K562 (cell line): ENCODE data around the gene TMEM200B. TPM values are rescaled to one million over a fixed set of nuclear protein-coding genes. Genes with fewer than 3 reads are reported as not detected.

Source experiments
- ASH1L ChIP-seq: fragments of 450-650 bp; IDR thresholded peaks from 2 replicates; pipeline ENCODE4 v1.6.1; 2018; ENCODE audit warnings: borderline replicate concordance, mild to moderate bottlenecking, low read depth; ENCODE audit not compliant: partially characterized antibody
- CC2D1A ChIP-seq: fragments of 450-650 bp; IDR thresholded peaks from 2 replicates; pipeline ENCODE4 v1.6.1; 2017; ENCODE audit warnings: mild to moderate bottlenecking
- CEBPB ChIP-seq: fragments of 450-650 bp; IDR thresholded peaks from 2 replicates; pipeline ENCODE4 v1.6.1; 2016; ENCODE audit warnings: missing genetic modification characterization, missing compliant biosample characterization
- CHCHD3 ChIP-seq: fragments of 250-450 bp; sonication (Bioruptor Pico); IDR thresholded peaks from 2 replicates; pipeline ENCODE4 v2.1.2; 2022; ENCODE audit warnings: mild to moderate bottlenecking
- DDX20 ChIP-seq: fragments of 450-650 bp; IDR thresholded peaks from 2 replicates; pipeline ENCODE4 v1.6.1; 2016; ENCODE audit warnings: missing genetic modification characterization, low read depth, mild to moderate bottlenecking, missing compliant biosample characterization, moderate library complexity
- HMG20B ChIP-seq: fragments of 250-450 bp; sonication (Bioruptor Pico); IDR thresholded peaks from 2 replicates; pipeline ENCODE4 v1.5.0; 2021; ENCODE audit warnings: mild to moderate bottlenecking
- HSF4 ChIP-seq: fragments of 250-450 bp; sonication (Bioruptor Pico); IDR thresholded peaks from 2 replicates; pipeline ENCODE4 v2.1.2; 2022; ENCODE audit warnings: mild to moderate bottlenecking, moderate library complexity, borderline replicate concordance
- KAT7 ChIP-seq: sonication (generic); formaldehyde crosslinking; IDR thresholded peaks from 2 replicates; pipeline ENCODE4 v1.8.0; 2022; ENCODE audit warnings: missing genetic modification reagents, mild to moderate bottlenecking, borderline replicate concordance
- MYNN ChIP-seq, 2 experiments: sonication (generic); formaldehyde crosslinking in 1 of 2; IDR thresholded peaks; 2 replicates each; pipeline versions ENCODE4 v1.5.0 to v1.6.1; 2016 to 2020; ENCODE audit warnings: antibody characterized with exemption in 1 of 2, missing genetic modification reagents in 1 of 2
- NR4A1 ChIP-seq, 2 experiments: fragments of 250-450 bp in 1 of 2; fragments of 450-650 bp in 1 of 2; sonication (Bioruptor Pico) in 1 of 2; IDR thresholded peaks; 2 replicates each; pipeline versions ENCODE4 v1.4.0 to v1.6.1; 2016 to 2020; ENCODE audit warnings: mild to moderate bottlenecking in 2 of 2, missing compliant biosample characterization in 1 of 2, missing genetic modification characterization in 1 of 2, moderate library complexity in 1 of 2
- PRPF4 ChIP-seq: fragments of 200-400 bp; formaldehyde crosslinking; IDR thresholded peaks from one replicate; pipeline ENCODE4 v1.6.1; 2017; ENCODE audit warnings: low read length, low read depth, mild to moderate bottlenecking; ENCODE audit not compliant: insufficient read depth, poor library complexity, severe bottlenecking
- SETDB1 ChIP-seq: IDR thresholded peaks from one replicate; pipeline ENCODE4 v1.6.1; 2012; ENCODE audit warnings: low read length, control low read depth, inconsistent platforms
- SMARCC2 ChIP-seq: fragments of 450-650 bp; IDR thresholded peaks from 2 replicates; pipeline ENCODE4 v1.6.1; 2017; ENCODE audit warnings: antibody characterized with exemption, moderate library complexity, mild to moderate bottlenecking, low read depth
- SP1 ChIP-seq: sonication (generic); formaldehyde crosslinking; IDR thresholded peaks from 2 replicates; pipeline ENCODE4 v1.8.1; 2022; ENCODE audit warnings: mild to moderate bottlenecking, missing genetic modification reagents
- TCF7L2 ChIP-seq: fragments of 150-350 bp; IDR thresholded peaks from 2 replicates; pipeline ENCODE4 v1.6.1; 2016; ENCODE audit warnings: low read depth, mild to moderate bottlenecking, low read length, moderate library complexity
- TRIM28 ChIP-seq: fragments of 450-650 bp; IDR thresholded peaks from 2 replicates; pipeline ENCODE4 v1.6.1; 2017
- ZBED1 ChIP-seq: IDR thresholded peaks from 2 replicates; pipeline ENCODE4 v1.6.1; 2014
- ZNF24 ChIP-seq: fragments of 450-650 bp; IDR thresholded peaks from 2 replicates; pipeline ENCODE4 v1.6.1; 2016
- ZNF354B ChIP-seq: fragments of 250-450 bp; sonication (Bioruptor Pico); IDR thresholded peaks from 2 replicates; pipeline ENCODE4 v1.4.0; 2020
- polyA plus RNA-seq, 8 experiments: library from polyadenylated mRNA; depleted of rRNA in 4 of 8; stranded (reverse) in 5 of 8; unstranded in 3 of 8; fragments of >200 nt; fragmentation: Nextera tagmentation in 2 of 8; fragmentation: Illumina TruSeq in 1 of 8; extraction: Ambion mirVana in 2 of 8; extraction: Trizol in 1 of 8; gene quantifications; 2 replicates each; pipeline versions ENCODE4 v1.2.1 to v1.2.3, GENCODE V29; 2011 to 2014; ENCODE audit warnings: inconsistent platforms in 1 of 8, missing spikeins in 1 of 8
- total RNA-seq, 7 experiments: library from RNA; depleted of rRNA in 6 of 7; stranded (reverse); fragments of >200 nt in 6 of 7; fragmentation: Illumina TruSeq in 2 of 7; extraction: Trizol in 2 of 7; gene quantifications; 2 replicates each; pipeline versions ENCODE4 v1.2.1 to v1.2.3, GENCODE V29; 2011 to 2021; ENCODE audit warnings: low replicate concordance in 1 of 7
- TF ChIP-seq, protein P1 (sequence below): fragments of 450-650 bp; IDR thresholded peaks from 2 replicates; pipeline ENCODE4 v1.6.1; 2017; ENCODE audit warnings: mild to moderate bottlenecking, moderate library complexity
- TF ChIP-seq, protein P2 (sequence below): fragments of 450-650 bp; IDR thresholded peaks from 2 replicates; pipeline ENCODE4 v1.6.1; 2017; ENCODE audit warnings: antibody characterized with exemption
- TF ChIP-seq, protein P3 (sequence below): fragments of 450-650 bp; IDR thresholded peaks from 2 replicates; pipeline ENCODE4 v1.6.1; 2018; ENCODE audit not compliant: partially characterized antibody

Gene TMEM200B
- total and polyA plus RNA-seq, 9 of the 15 experiments (the other 6 are each of a cell fraction or from before 2014, with no cell fraction given), result 0.04 to 0.35 (median 0.10) TPM; not detected in 1

DNA sequence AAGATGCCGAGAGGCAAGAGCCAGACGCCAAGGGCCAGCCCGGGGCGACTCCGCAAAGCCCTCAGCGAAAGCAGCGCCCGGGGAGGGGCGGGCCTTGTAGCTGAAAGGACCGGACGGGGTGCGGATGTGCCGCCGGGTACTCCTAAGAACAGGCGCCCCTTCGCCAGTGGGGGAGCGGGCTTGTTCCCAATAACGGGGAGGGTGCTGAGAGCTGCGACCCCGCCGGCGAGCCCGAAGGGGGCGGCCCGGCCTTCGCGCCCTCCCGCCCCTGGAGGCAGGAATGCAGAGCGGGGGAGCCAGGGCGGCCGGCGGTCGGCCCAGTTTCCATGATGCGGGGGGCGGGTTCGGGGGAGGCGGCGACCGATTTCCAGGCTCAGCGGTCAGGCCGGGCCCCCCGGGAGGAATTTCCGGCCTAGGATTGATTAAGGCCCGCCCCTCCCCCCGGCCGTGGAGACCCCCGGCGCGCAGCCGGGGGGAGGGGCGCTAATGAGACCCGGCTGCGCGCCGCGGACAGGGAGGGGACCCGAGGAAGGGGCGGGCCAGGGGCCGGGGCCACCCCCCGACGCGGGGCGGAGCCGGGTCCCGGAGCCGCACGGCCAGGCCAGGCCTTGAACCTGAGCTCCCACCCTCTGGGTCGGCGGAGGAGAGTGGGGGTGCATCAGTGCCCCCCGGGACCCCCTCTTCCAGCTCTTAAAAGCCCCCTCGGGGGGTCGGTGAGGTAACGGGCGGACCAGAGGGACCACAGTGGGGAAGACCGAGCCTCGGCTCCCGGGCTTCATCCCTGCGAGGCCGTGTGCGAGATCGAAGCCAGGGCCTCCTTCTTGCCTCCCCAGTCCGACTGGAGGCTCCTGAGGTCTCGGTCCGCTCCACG, 898 bp upstream of the TMEM200B start (continued):
- TF ChIP-seq KAT7 (CRISPR knock-in tag), result no peak; the same call in 1 of the 2 replicates
- no peak for TF ChIP-seq CC2D1A
- TF ChIP-seq DDX20 (tag), result no peak
- TF ChIP-seq ASH1L, result no peak
- no peak for TF ChIP-seq MYNN (IDR thresholded peaks at IDR 0.05)
- TF ChIP-seq MYNN (CRISPR knock-in tag; IDR thresholded peaks at IDR 0.05), result no peak
- no peak for TF ChIP-seq HSF4 (CRISPR knock-in tag)
- no peak for TF ChIP-seq SMARCC2
- no peak for TF ChIP-seq SETDB1
- no peak for TF ChIP-seq CHCHD3 (CRISPR knock-in tag)
- TF ChIP-seq CEBPB (tag), result no peak
- no peak for TF ChIP-seq ZNF354B (CRISPR knock-in tag)
- TF ChIP-seq, protein P1, sequence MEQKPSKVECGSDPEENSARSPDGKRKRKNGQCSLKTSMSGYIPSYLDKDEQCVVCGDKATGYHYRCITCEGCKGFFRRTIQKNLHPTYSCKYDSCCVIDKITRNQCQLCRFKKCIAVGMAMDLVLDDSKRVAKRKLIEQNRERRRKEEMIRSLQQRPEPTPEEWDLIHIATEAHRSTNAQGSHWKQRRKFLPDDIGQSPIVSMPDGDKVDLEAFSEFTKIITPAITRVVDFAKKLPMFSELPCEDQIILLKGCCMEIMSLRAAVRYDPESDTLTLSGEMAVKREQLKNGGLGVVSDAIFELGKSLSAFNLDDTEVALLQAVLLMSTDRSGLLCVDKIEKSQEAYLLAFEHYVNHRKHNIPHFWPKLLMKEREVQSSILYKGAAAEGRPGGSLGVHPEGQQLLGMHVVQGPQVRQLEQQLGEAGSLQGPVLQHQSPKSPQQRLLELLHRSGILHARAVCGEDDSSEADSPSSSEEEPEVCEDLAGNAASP, result no peak
- TF ChIP-seq ZNF24, result no peak
- TF ChIP-seq, protein P2, sequence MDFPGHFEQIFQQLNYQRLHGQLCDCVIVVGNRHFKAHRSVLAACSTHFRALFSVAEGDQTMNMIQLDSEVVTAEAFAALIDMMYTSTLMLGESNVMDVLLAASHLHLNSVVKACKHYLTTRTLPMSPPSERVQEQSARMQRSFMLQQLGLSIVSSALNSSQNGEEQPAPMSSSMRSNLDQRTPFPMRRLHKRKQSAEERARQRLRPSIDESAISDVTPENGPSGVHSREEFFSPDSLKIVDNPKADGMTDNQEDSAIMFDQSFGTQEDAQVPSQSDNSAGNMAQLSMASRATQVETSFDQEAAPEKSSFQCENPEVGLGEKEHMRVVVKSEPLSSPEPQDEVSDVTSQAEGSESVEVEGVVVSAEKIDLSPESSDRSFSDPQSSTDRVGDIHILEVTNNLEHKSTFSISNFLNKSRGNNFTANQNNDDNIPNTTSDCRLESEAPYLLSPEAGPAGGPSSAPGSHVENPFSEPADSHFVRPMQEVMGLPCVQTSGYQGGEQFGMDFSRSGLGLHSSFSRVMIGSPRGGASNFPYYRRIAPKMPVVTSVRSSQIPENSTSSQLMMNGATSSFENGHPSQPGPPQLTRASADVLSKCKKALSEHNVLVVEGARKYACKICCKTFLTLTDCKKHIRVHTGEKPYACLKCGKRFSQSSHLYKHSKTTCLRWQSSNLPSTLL, result no peak
- no peak for TF ChIP-seq TRIM28
- no peak for TF ChIP-seq PRPF4
- TF ChIP-seq ZBED1, result no peak
- no peak for TF ChIP-seq HMG20B
- TF ChIP-seq NR4A1 (CRISPR knock-in tag; IDR thresholded peaks at IDR 0.05), result no peak
- peak; percentile 35; the same call in 1 of the 2 replicates for TF ChIP-seq NR4A1 (tag; IDR thresholded peaks at IDR 0.05)
- no peak for TF ChIP-seq TCF7L2
- peak; percentile 91 for TF ChIP-seq SP1
- TF ChIP-seq, protein P3, sequence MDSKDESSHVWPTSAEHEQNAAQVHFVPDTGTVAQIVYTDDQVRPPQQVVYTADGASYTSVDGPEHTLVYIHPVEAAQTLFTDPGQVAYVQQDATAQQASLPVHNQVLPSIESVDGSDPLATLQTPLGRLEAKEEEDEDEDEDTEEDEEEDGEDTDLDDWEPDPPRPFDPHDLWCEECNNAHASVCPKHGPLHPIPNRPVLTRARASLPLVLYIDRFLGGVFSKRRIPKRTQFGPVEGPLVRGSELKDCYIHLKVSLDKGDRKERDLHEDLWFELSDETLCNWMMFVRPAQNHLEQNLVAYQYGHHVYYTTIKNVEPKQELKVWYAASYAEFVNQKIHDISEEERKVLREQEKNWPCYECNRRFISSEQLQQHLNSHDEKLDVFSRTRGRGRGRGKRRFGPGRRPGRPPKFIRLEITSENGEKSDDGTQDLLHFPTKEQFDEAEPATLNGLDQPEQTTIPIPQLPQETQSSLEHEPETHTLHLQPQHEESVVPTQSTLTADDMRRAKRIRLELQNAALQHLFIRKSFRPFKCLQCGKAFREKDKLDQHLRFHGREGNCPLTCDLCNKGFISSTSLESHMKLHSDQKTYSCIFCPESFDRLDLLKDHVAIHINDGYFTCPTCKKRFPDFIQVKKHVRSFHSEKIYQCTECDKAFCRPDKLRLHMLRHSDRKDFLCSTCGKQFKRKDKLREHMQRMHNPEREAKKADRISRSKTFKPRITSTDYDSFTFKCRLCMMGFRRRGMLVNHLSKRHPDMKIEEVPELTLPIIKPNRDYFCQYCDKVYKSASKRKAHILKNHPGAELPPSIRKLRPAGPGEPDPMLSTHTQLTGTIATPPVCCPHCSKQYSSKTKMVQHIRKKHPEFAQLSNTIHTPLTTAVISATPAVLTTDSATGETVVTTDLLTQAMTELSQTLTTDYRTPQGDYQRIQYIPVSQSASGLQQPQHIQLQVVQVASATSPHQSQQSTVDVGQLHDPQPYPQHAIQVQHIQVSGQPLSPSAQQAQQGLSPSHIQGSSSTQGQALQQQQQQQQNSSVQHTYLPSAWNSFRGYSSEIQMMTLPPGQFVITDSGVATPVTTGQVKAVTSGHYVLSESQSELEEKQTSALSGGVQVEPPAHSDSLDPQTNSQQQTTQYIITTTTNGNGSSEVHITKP, result no peak
